VCaP (cell line): ENCODE data around the gene E2F6.
"Not testable (repeated sequence)": the region's sequence is repeated elsewhere in the genome, so short reads cannot be mapped to it uniquely, and the experiment has no call there.

Experiments
- H3K27ac ChIP-seq: fragments of 450-650 bp; 2 replicates; pipeline ENCODE4 v1.5.1; 2017
- TF ChIP-seq, protein P1 (sequence below): fragments of 450-650 bp; conservative IDR thresholded peaks from 2 replicates; pipeline ENCODE4 v1.5.1; 2017; ENCODE audit warnings: mild to moderate bottlenecking, moderate library complexity

Gene E2F6

DNA sequence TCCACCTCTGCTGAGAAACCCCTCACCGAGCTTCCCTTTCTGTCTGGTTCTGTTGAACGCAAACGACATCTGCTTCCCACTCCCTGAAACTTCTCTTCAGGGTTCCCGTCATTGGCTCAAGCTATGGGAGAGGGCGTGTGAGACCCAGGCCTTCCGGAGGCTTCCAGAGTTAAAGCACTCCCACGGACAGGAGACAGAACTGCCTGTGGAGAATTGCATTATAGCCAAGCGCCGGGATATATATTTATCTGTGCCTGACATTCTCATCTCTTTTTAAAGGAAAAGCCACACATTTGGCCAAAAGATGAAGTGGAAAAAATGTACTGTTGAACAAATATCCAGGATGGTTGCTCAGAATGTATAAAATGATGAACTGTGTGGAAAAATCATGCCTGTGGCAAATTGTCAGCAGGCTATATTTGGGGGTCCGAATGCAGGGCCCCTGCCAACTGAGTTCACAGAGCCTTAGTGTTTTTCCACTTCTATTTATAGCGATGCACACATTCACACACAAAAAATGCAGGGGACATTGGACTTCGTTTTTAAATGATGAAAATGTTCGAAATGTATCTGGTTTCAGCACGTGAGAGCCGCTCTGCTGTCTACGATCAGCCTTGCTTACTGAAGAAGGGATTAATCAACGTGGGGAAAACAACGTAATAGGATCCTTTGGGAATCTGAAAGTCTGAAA, 59.5 kb downstream of the E2F6 start:
- no peak overlapping the region for H3K27ac ChIP-seq
- TF ChIP-seq, protein P1, sequence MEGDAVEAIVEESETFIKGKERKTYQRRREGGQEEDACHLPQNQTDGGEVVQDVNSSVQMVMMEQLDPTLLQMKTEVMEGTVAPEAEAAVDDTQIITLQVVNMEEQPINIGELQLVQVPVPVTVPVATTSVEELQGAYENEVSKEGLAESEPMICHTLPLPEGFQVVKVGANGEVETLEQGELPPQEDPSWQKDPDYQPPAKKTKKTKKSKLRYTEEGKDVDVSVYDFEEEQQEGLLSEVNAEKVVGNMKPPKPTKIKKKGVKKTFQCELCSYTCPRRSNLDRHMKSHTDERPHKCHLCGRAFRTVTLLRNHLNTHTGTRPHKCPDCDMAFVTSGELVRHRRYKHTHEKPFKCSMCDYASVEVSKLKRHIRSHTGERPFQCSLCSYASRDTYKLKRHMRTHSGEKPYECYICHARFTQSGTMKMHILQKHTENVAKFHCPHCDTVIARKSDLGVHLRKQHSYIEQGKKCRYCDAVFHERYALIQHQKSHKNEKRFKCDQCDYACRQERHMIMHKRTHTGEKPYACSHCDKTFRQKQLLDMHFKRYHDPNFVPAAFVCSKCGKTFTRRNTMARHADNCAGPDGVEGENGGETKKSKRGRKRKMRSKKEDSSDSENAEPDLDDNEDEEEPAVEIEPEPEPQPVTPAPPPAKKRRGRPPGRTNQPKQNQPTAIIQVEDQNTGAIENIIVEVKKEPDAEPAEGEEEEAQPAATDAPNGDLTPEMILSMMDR: no peak

DNA sequence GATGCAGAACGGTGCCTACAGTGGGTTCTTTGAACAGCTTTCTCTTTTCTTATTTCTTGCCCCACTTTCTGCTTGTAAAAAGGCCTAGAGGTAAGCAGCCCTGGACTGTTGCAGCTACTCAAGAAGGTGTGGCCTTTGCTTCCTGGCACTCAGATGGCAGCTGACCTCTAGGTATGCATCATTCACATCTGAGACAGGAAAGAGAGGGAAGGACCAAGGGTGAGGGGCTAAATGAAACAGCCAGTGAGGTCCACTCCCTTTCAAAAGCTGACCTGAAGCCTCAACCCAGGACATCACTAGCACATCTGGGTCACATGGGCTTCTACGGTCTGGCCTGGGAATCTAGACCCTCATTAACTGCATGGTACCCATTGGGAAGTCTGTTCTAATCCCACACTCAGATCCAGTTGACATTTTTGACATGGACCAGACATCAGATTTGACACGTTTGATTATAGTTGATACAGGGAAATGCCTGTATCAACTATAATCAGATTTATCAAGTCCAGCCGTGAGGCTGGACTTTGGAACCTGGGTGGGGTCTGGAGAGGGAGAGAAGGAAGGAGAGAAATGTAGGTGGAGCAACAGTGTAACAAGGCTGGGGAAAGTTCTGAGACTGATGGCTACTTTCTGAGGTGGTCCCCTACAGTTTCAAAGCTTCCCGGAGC, 60.2 kb downstream of the E2F6 start:
- no peak overlapping the region for H3K27ac ChIP-seq
- TF ChIP-seq, protein P1: no peak

DNA sequence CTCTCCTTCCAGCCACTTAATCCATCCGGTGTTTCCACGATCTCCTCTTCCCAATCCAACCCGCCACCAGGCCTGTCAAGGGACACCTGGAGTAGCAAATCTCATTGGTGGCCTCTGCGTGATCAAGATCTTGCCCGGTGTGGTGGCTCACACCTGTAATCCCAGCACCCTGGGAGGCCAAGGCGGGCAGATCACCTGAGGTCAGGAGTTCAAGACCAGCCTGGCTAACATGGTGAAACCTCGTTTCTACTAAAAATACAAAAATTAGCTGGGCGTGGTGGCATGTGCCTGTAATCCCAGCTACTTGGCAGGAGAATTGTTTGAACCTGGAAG, 60.9 kb downstream of the E2F6 start:
- not testable (repeated sequence) for H3K27ac ChIP-seq

DNA sequence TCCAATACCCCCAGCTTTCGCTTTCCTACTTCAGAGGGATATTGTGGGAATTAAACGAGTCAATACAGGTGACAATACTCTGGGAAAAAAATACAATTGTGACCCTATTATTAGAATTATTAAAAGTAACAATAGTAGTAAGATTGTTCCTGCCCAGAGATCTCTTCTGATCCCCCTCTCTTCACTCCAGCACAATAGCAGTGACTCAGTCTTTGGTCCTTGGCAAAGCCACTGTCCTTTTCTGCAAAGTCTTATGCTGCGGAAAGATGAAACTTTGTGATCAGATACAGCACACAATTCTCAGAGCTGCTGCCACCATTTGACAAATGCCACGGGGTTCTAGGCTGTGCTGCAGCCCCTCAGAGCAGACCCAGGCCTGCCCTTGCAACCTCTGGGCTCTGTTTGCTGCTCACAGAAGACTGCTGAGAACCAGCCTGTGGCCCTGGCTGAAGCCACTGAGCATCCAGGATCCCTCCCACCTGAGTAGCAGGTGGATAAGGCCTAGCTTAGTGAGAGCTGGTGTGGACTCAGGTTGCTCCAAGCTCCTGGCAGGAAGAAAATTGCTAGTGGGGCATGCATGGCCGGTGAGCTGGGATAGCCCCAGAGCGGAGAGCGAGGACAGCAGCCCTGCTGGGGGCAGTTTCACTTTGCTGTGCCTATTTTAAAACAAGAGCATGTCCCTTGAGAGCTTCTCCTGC, 61.4 kb downstream of the E2F6 start:
- TF ChIP-seq, protein P1: no peak
- H3K27ac ChIP-seq: no peak overlapping the region

DNA sequence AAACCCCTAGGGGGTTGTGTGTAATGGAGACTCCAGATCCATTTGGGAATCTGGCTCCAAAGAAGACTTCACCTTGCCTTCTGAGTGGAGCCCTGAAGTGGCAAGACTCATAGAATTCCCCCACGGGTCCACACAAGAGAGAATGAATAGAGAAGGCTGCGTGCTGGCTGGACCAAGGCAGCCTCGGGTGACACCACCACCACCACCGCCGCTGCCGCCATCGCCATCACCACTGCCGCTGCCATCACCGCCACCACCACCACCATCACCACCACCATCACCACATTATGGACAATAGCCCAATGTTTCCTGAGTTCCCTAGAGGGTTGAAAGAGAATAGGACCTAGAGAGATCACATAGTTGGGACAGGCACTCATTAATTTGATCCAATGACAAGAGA, 63.5 kb downstream of the E2F6 start:
- TF ChIP-seq, protein P1: no peak
- no peak overlapping the region for H3K27ac ChIP-seq

DNA sequence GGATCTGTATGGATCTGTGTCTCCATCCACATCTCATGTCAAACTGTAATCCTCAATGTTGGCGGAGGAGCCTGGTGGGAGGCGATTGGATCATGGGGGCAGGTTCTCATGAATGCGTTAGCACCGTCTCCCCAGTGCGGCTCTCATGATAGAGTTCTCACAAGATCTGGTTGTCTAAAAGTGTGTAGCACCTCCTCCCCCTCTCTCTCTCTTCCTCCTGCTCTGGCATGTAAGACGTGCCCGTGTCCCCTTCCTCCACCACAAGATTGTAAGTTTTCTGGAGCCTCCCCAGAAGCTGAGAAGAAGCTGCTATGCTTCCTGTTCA, 66.6 kb downstream of the E2F6 start:
- TF ChIP-seq, protein P1: no peak
- H3K27ac ChIP-seq: no peak overlapping the region

DNA sequence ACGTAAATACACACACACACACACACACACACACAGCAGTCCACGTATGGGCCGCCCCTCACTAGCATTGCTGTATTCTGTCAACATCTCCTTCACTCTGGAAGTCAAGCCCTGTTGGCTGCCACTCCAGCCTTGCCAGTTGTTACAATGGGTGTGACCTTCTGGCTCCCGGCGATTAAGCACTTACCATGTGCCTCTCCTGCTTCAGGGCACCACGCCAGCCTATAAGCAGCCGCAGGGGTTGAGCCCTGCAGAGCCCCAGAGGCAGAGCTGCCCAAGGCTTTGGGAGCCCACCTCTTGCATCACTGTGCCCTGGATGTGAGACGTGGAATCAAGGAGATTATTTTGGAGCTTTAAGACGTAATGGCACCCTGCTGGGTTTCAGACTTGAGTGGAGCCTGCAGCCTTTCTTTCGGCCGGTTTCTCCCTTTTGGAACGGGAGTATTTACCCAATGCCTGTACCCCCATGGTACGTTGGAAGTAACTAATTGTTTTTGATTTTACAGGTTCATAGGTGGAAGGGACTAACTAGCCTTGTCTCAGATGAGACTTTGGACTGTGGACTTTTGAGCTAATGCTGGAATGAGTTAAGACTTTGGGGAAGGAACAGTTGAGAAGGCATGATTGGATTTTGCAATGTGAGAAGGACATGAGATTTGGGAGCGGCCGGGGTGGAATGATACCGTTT, 67.1 kb downstream of the E2F6 start:
- TF ChIP-seq, protein P1: no peak
- no peak overlapping the region for H3K27ac ChIP-seq
